ENCODE measurements around the gene ZIC2.

- TF ChIP-seq POLR2A (IDR thresholded peaks at IDR 0.05; ENCODE audit: control extremely low read depth in 1 of 2, low read depth in 2 of 2, low read length in 2 of 2) (no peak), EZH2 (IDR thresholded peaks at IDR 0.05; ENCODE audit: low read depth, low read length, severe bottlenecking) (no peak), BRCA1 (IDR thresholded peaks at IDR 0.05; ENCODE audit: low read depth, low read length) (no peak), SUZ12 (IDR thresholded peaks at IDR 0.05; ENCODE audit: low read length) (no peak), ZNF274 (IDR thresholded peaks at IDR 0.05; ENCODE audit: borderline replicate concordance, extremely low read depth, low read length) (no peak), USF2 (IDR thresholded peaks at IDR 0.05; ENCODE audit: low read length) (no peak)
Observed at GRCh38 chr13:99948411-99948810, 33.2 kb upstream of the ZIC2 start.
